Fibroblast of lung (primary cell): ENCODE results near the gene MGAT3. TPM values are rescaled to one million over a fixed set of nuclear protein-coding genes. Genes with fewer than 3 reads are reported as not detected.

ENCODE experiments used
- DNase-seq, 2 donors: peaks; one replicate each; pipeline versions ENCODE4 v3.0.0 to v3.0.0-alpha.2; 2010; ENCODE audit warnings: low read depth in 2 of 2
- H2AFZ ChIP-seq: 2 replicates; pipeline ENCODE4 v1.5.1; 2012; ENCODE audit warnings: low read length, control low read depth, inconsistent platforms
- H3K27ac ChIP-seq: 2 replicates; pipeline ENCODE4 v1.5.1; 2011; ENCODE audit warnings: low read length, control low read depth; ENCODE audit not compliant: insufficient read depth
- H3K27me3 ChIP-seq: 2 replicates; pipeline ENCODE4 v1.5.1; 2011; ENCODE audit warnings: mild to moderate bottlenecking, low read length; ENCODE audit not compliant: control insufficient read depth, insufficient read depth
- H3K36me3 ChIP-seq: 2 replicates; pipeline ENCODE4 v1.5.1; 2011; ENCODE audit warnings: low read length; ENCODE audit not compliant: control insufficient read depth, insufficient read depth
- H3K4me1 ChIP-seq: 2 replicates; pipeline ENCODE4 v1.5.1; 2011; ENCODE audit warnings: low read length; ENCODE audit not compliant: control insufficient read depth, insufficient read depth; ENCODE audit errors: extremely low read depth
- H3K4me2 ChIP-seq: 2 replicates; pipeline ENCODE4 v1.5.1; 2011; ENCODE audit warnings: low read length, control low read depth; ENCODE audit not compliant: insufficient read depth; ENCODE audit errors: extremely low read depth
- H3K4me3 ChIP-seq, 4 experiments: fragments of 200-600 bp in 1 of 4; sonication (generic) in 1 of 4; replicated peaks in 1 of 4; 2 replicates each; pipeline ENCODE4 v1.5.1; 2011 to 2016; ENCODE audit warnings: low read length in 4 of 4, low read depth in 3 of 4, mild to moderate bottlenecking in 3 of 4, control low read depth in 2 of 4, inconsistent platforms in 1 of 4, mixed read lengths in 1 of 4; ENCODE audit not compliant: insufficient read depth in 1 of 4; ENCODE audit errors: control extremely low read depth in 1 of 4
- H3K79me2 ChIP-seq: 2 replicates; pipeline ENCODE4 v1.5.1; 2012; ENCODE audit warnings: mild to moderate bottlenecking, low read length, inconsistent platforms; ENCODE audit not compliant: control insufficient read depth, insufficient read depth
- H3K9ac ChIP-seq: 2 replicates; pipeline ENCODE4 v1.5.1; 2011; ENCODE audit warnings: mild to moderate bottlenecking, low read length, control low read depth; ENCODE audit not compliant: insufficient read depth
- H3K9me3 ChIP-seq: 2 replicates; pipeline ENCODE4 v1.5.1; 2012; ENCODE audit warnings: low read depth, low read length; ENCODE audit not compliant: control insufficient read depth, insufficient read depth
- H4K20me1 ChIP-seq: 2 replicates; pipeline ENCODE4 v1.5.1; 2011; ENCODE audit warnings: low read length; ENCODE audit not compliant: control insufficient read depth, insufficient read depth; ENCODE audit errors: extremely low read depth
- CTCF ChIP-seq, 2 donors: IDR thresholded peaks in 1 of 2; conservative IDR thresholded peaks in 1 of 2; 1 replicate in 1 of 2; 2 replicates in 1 of 2; pipeline ENCODE4 v1.5.1; 2011 to 2012; ENCODE audit warnings: low read length in 2 of 2, control low read depth in 1 of 2, inconsistent platforms in 1 of 2, low read depth in 1 of 2, mild to moderate bottlenecking in 1 of 2
- EZH2 ChIP-seq: IDR thresholded peaks from 2 replicates; pipeline ENCODE4 v1.5.1; 2012; ENCODE audit warnings: low read length, control low read depth, mild to moderate bottlenecking; ENCODE audit errors: missing control alignments
- polyA plus RNA-seq, 2 donors: library from polyadenylated mRNA; depleted of rRNA in 1 of 2; stranded (reverse) in 1 of 2; unstranded in 1 of 2; fragments of >200 nt; gene quantifications; 2 replicates each; pipeline ENCODE4 v1.2.1, GENCODE V29; 2011 to 2012; ENCODE audit warnings: missing spikeins in 1 of 2
- total RNA-seq: library from RNA; depleted of rRNA; stranded (reverse); fragments of >200 nt; gene quantifications from 2 replicates; pipeline ENCODE4 v1.2.1, GENCODE V29; 2014

The MGAT3 gene
- total and polyA plus RNA-seq, 2 donors (not counting 1 experiment from before 2014, with no cell fraction given), result 0.09 TPM; not detected in 1

GRCh38 chr22:39530116-39530515 lies 73.3 kb downstream of the MGAT3 start:
- peaks cover 17% of the 10 kb centered on the region for H3K4me1 ChIP-seq
- no peak overlapping the region for H2AFZ ChIP-seq
- H3K9me3 ChIP-seq, result no peaks in the 10 kb centered on the region
- peaks cover 34% of the 10 kb centered on the region for H3K79me2 ChIP-seq
- H4K20me1 ChIP-seq, result no peaks in the 10 kb centered on the region
- H3K27ac ChIP-seq, result no peak overlapping the region
- H3K4me2 ChIP-seq, result no peak overlapping the region
- TF ChIP-seq EZH2 (no peak), CTCF (conservative IDR thresholded peaks at IDR 0.05 in 1 of 2, IDR thresholded peaks at IDR 0.05 in 1 of 2; ENCODE audit: low read depth in 1 of 2, low read length in 2 of 2) (no peak)
- DNase-seq, result no peak
- no peaks in the 10 kb centered on the region for H3K27me3 ChIP-seq
- H3K36me3 ChIP-seq, result peaks cover 16% of the 10 kb centered on the region
- H3K4me3 ChIP-seq, result no peak overlapping the region
- H3K9ac ChIP-seq, result no peak overlapping the region

GRCh38 chr22:39530692-39531331 lies 74.0 kb downstream of the MGAT3 start:
- Histone ChIP-seq H3K27me3 (no peaks in the 10 kb centered on the region), H3K79me2 (peaks cover 34% of the 10 kb centered on the region), H3K4me2 (peak overlapping the region; percentile 75), H3K27ac (no peak overlapping the region), H3K36me3 (peaks cover 16% of the 10 kb centered on the region), H3K9ac (no peak overlapping the region), H4K20me1 (no peaks in the 10 kb centered on the region), H3K4me1 (peaks cover 17% of the 10 kb centered on the region), H3K9me3 (no peaks in the 10 kb centered on the region), H3K4me3 (peak overlapping the region in 1 of 4 experiments; percentile 99), H2AFZ (no peak overlapping the region)
- DNase-seq, result peak in 1 of 2 donors; percentile 54
- TF ChIP-seq CTCF (conservative IDR thresholded peaks at IDR 0.05 in 1 of 2, IDR thresholded peaks at IDR 0.05 in 1 of 2; ENCODE audit: low read depth in 1 of 2, low read length in 2 of 2), result peak; percentile 22 to 27
- TF ChIP-seq EZH2, result no peak

DNA sequence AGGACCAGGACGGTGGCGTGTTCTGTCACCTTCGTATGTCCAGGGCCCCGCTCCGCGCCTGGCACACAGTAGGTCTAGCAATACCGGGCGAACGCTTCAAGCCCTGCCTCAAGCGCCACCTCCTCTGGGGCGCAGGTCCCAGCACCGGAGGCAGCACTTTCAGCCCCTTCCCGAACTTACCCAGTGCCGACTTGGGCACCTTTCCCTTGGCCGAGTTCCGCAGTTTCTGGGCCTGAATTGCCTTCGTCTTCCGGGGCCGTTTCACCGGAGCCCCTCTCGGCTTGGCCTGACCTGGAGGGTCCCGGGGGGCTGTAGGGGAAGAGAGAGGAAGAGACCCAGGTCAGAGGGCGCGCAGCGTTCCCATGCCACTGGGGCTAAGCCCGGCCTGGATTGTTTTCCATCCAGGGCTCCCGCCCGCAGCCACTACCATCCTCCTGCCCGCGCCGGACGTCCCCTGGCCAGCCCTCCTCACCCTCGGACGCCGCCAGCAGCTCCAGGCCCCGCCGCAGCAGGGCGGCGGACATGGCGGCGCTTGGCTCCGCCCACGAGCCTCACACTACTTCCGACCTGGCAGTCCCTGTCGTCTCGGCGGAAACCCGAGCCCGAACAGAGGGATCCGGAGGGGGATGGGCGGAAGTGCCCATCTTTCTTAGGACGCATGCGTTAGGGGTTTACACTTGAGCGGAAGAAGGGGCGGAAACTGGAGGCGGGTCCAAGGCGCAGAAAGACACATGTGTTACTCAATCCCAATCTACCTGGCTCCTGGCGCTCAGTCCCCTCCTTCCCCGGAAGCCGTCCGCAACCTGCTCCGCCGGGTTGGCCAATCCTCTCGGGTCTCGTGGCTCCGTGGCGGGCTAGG lies 75.6 kb downstream of the MGAT3 start, which contains the start of gene RPS19BP1:
Gene RPS19BP1 (minus strand): TSS at position 534 of the 859 bp plus-strand sequence. CDS start 10 bp downstream, at position 524.
- Histone ChIP-seq H3K4me3 (peak within 1 kb of the TSS; percentile 46 to 99 (median 78)), H3K36me3 (peaks cover 16% of the 10 kb centered on the region), H3K27me3 (no peaks in the 10 kb centered on the region), H3K27ac (peak within 1 kb of the TSS; percentile 79), H3K79me2 (peaks cover 34% of the 10 kb centered on the region), H3K4me2 (peak within 1 kb of the TSS; percentile 75), H3K4me1 (peaks cover 17% of the 10 kb centered on the region), H3K9ac (peak within 1 kb of the TSS; percentile 69), H2AFZ (peak within 1 kb of the TSS; percentile 73), H4K20me1 (no peaks in the 10 kb centered on the region), H3K9me3 (no peaks in the 10 kb centered on the region)
- TF ChIP-seq EZH2 (no peak), CTCF (conservative IDR thresholded peaks at IDR 0.05 in 1 of 2, IDR thresholded peaks at IDR 0.05 in 1 of 2; ENCODE audit: low read depth in 1 of 2, low read length in 2 of 2) (no peak)
- peak; percentile 99 to 100 for DNase-seq
